Mesodermal cell (in vitro differentiated cells): ENCODE measurements around the gene GRHL1.
"Not testable (repeated sequence)": the region's sequence is repeated elsewhere in the genome, so short reads cannot be mapped to it uniquely, and the experiment has no call there.

Experiments
- H3K27ac ChIP-seq: 2 replicates; pipeline ENCODE4 v1.7.0; 2013; ENCODE audit warnings: mild to moderate bottlenecking, low read depth, low read length, moderate library complexity; ENCODE audit not compliant: severe bottlenecking
- H3K36me3 ChIP-seq: 2 replicates; pipeline ENCODE4 v1.7.1; 2013; ENCODE audit warnings: mild to moderate bottlenecking, low read length, moderate library complexity; ENCODE audit not compliant: control insufficient read depth, insufficient read depth
- H3K4me1 ChIP-seq: one replicate; pipeline ENCODE4 v1.7.1; 2013; ENCODE audit warnings: mild to moderate bottlenecking, low read length; ENCODE audit not compliant: insufficient read depth, control insufficient read depth, poor library complexity, severe bottlenecking
- H3K4me3 ChIP-seq: 2 replicates; pipeline ENCODE4 v1.7.0; 2013; ENCODE audit warnings: low read length, control low read depth, mild to moderate bottlenecking; ENCODE audit not compliant: insufficient read depth, poor library complexity, severe bottlenecking; ENCODE audit errors: extremely low read depth
- H3K9me3 ChIP-seq: 2 replicates; pipeline ENCODE4 v1.7.1; 2013; ENCODE audit warnings: mild to moderate bottlenecking, low read length, moderate library complexity; ENCODE audit not compliant: control insufficient read depth
- WGBS, 2 experiments: methylation state at CpG; one replicate each; pipeline ENCODE4 v1.1.5; 2013; ENCODE audit warnings: missing lambda C conversion rate in 2 of 2; ENCODE audit not compliant: insufficient coverage in 2 of 2; 5-methylcytosine and 5-hydroxymethylcytosine counted together

GRHL1 gene

DNA sequence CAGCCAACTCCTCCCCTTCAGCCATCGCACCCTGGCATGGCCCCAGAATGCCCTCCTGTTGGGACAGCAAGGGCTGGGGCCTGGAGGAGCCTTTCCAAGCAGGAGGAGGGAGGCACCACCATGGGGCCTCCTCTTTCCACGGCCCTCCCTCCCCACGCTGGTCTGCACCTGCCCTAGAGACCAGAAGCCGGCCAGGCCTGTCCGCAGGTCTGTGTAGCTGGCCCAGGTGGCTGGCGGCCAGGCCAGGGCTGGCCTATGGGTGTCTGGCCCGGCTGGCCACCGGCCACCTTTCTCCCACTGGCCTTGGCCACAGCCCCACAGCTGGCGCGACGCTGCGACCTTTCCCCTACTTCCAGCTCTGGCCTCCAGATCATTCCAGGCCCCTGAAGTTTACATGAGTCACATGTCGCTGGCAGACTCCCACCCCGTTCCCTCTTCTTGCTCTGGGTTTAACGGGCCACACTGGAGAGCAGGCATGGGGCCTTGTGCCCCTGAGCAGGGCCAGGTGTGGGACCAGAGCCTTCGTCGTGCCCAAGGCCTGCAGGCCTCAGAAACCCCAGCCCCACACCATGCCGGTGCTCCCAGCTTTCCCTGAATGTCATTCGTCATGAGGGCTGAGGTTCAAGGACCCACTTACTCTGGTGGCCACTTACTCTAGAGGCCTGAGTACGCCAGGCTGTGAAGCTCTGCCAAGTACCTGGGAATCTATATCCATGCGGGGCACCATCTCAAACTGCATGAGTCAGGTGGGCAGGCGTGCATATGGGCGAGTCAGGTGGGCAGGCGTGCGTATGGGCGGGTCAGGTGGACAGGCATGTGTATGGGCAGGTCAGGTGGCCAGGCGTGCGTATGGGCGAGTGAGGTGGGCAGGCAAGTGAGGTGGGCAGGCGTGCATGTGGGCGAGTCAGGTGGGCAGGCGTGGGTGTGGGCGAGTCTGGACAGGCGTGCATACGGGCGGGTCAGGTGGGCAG is 58.6 kb downstream of the GRHL1 start:
- 92 to 95% methylated on average over 27 to 32 of the region's 36 CpGs for WGBS, 2 experiments
- H3K27ac ChIP-seq, result no peak overlapping the region
- H3K4me1 ChIP-seq, result peaks cover 8% of the 10 kb centered on the region
- H3K36me3 ChIP-seq, result no peaks in the 10 kb centered on the region
- H3K4me3 ChIP-seq, result no peak overlapping the region
- no peaks in the 10 kb centered on the region for H3K9me3 ChIP-seq

GRCh38 chr2:10010861-10011605 is 59.5 kb downstream of the GRHL1 start:
- WGBS, 2 experiments, result 95 to 96% methylated on average over 47 to 51 of the region's 52 CpGs
- not testable (repeated sequence) for H3K4me3 ChIP-seq, H3K4me1 ChIP-seq

GRCh38 chr2:10011606-10012325 is 60.3 kb downstream of the GRHL1 start:
- not testable (repeated sequence) for H3K36me3 ChIP-seq, H3K27ac ChIP-seq, H3K4me1 ChIP-seq, H3K4me3 ChIP-seq, H3K9me3 ChIP-seq
- WGBS, 2 experiments, result 89 to 95% methylated on average over 22 to 39 of the region's 61 CpGs

More at GRCh38 chr2:10010861-10011605, 59.5 kb downstream of the GRHL1 start:
- not testable (repeated sequence) for H3K36me3 ChIP-seq, H3K9me3 ChIP-seq, H3K27ac ChIP-seq

GRCh38 chr2:10012366-10012962 is 61.0 kb downstream of the GRHL1 start:
- not testable (repeated sequence) for H3K36me3 ChIP-seq, H3K9me3 ChIP-seq, H3K4me3 ChIP-seq, H3K27ac ChIP-seq, H3K4me1 ChIP-seq
- 92 to 98% methylated on average over 23 to 28 of the region's 37 CpGs for whole genome bisulfite sequencing, 2 experiments

- no peak overlapping the region for H3K4me3 ChIP-seq
- no peaks in the 10 kb centered on the region for H3K4me1 ChIP-seq
- no peak overlapping the region for H3K27ac ChIP-seq
- no peaks in the 10 kb centered on the region for H3K9me3 ChIP-seq
- WGBS, 2 experiments, result 89 to 93% methylated on average over 24 to 29 of the region's 29 CpGs
- H3K36me3 ChIP-seq, result no peaks in the 10 kb centered on the region
Observed at GRCh38 chr2:10012963-10013461, 61.5 kb downstream of the GRHL1 start.

DNA sequence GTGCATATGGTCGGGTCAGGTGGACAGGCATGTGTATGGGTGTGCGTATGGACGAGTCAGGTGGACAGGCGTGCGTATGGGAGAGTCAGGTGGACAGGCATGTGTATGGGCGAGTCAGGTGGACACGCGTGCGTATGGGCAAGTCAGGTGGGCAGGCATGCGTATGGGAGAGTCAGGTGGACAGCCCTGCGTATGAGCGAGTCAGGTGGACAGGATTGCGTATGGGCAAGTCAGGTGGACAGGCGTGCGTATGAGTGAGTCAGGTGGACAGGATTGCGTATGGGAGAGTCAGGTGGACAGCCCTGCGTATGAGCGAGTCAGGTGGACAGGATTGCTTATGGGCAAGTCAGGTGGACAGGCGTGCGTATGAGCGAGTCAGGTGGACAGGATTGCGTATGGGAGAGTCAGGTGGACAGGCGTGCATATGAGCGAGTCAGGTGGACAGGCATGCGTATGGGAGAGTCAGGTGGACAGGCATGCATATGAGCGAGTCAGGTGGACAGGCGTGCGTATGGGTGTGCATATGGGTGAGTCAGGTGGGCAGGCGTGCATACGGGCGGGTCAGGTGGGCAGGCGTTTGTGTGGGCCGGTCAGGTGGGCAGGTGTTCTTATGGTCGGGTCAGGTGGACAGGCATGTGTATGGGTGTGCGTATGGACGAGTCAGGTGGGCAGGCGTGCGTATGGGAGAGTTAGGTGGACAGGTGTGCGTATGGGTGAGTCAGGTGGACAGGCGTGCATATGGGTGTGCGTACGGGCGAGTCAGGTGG is 62.3 kb downstream of the GRHL1 start:
- not testable (repeated sequence) for H3K9me3 ChIP-seq, H3K4me1 ChIP-seq
- WGBS, 2 experiments, result 92 to 94% methylated on average over 36 to 40 of the region's 43 CpGs

GRCh38 chr2:10014418-10015190 is 63.1 kb downstream of the GRHL1 start:
- Histone ChIP-seq H3K9me3 (no peaks in the 10 kb centered on the region), H3K4me1 (no peaks in the 10 kb centered on the region), H3K36me3 (no peaks in the 10 kb centered on the region), H3K27ac (no peak overlapping the region), H3K4me3 (no peak overlapping the region)
- 91 to 95% methylated on average over 28 to 30 of the region's 42 CpGs for WGBS, 2 experiments

More for the DNA sequence above, 62.3 kb downstream of the GRHL1 start:
- H3K36me3 ChIP-seq, H3K27ac ChIP-seq, H3K4me3 ChIP-seq: not testable (repeated sequence)

- not testable (repeated sequence) for H3K9me3 ChIP-seq, H3K4me1 ChIP-seq, H3K4me3 ChIP-seq, H3K27ac ChIP-seq, H3K36me3 ChIP-seq
- 92 to 98% methylated on average over 27 to 38 of the region's 44 CpGs for WGBS, 2 experiments
Observed at GRCh38 chr2:10015376-10015989, 64.0 kb downstream of the GRHL1 start.
